Right lobe of liver (tissue), 6 donors: ENCODE results near the gene HOTAIR. TPM values are rescaled to one million over a fixed set of nuclear protein-coding genes. Genes with fewer than 3 reads are reported as not detected.

Source experiments
- ATAC-seq, 4 donors: fragments of 200-7000 bp; cut with Tn5 transposase; one replicate each; pipeline ENCODE4 v1.9.1; 2020; ENCODE audit warnings: mild to moderate bottlenecking in 4 of 4, moderate library complexity in 4 of 4
- DNase-seq, 3 donors: peaks; one replicate each; pipeline ENCODE4 v3.0.0-alpha.2; 2020
- H3K27ac ChIP-seq, 3 donors: fragments of 200-600 bp; one replicate each; pipeline ENCODE4 v1.8.0; 2022
- H3K27me3 ChIP-seq, 2 donors: fragments of 200-600 bp; one replicate each; pipeline ENCODE4 v1.8.0; 2022
- H3K36me3 ChIP-seq, 4 donors: fragments of 200-600 bp; sonication (generic) in 1 of 4; one replicate each; pipeline versions ENCODE4 v1.5.1 to v1.8.0; 2017 to 2022; ENCODE audit warnings: control low read depth in 1 of 4
- H3K4me1 ChIP-seq, 4 donors: fragments of 200-600 bp; sonication (generic) in 1 of 4; one replicate each; pipeline versions ENCODE4 v1.5.1 to v1.8.0; 2017 to 2022; ENCODE audit warnings: control low read depth in 1 of 4
- H3K4me3 ChIP-seq, 3 donors: fragments of 200-600 bp; one replicate each; pipeline ENCODE4 v1.8.0; 2022
- H3K9me3 ChIP-seq, 4 donors: fragments of 200-600 bp; sonication (generic) in 1 of 4; one replicate each; pipeline versions ENCODE4 v1.5.1 to v1.8.0; 2017 to 2022; ENCODE audit warnings: control low read depth in 1 of 4
- POLR2A ChIP-seq: fragments of 450-650 bp; IDR thresholded peaks from one replicate; pipeline ENCODE4 v1.6.1; 2017; ENCODE audit warnings: antibody characterized with exemption, mild to moderate bottlenecking
- WGBS: methylation state at CpG from one replicate; pipeline ENCODE4 v1.1.6; 2018; ENCODE audit warnings: low coverage, low lambda C conversion rate; ENCODE audit not compliant: insufficient coverage; ENCODE audit errors: missing lambda C conversion rate; 5-methylcytosine and 5-hydroxymethylcytosine counted together
- intact Hi-C, 2 donors: fragments of 100-400 bp; cut with DNase I; formaldehyde crosslinking; loops; one replicate each; pipeline versions ENCODE4 v1.11.2 to v1.14.1; 2022
- total RNA-seq, 6 experiments: library from RNA; depleted of rRNA in 2 of 6; stranded (reverse); fragments of >200 nt in 2 of 6; fragmentation: NEBNext Ultra II Directional in 3 of 6; extraction: Animal tissue kit (Norgen Biotek cat#: 25700) in 3 of 6; gene quantifications; one replicate each; pipeline versions ENCODE4 v1.1.0 to v1.2.4, GENCODE V29; 2016 to 2023
- TF ChIP-seq, protein P1 (sequence below), 4 donors: fragments of 200-600 bp in 3 of 4; fragments of 450-650 bp in 1 of 4; IDR thresholded peaks; one replicate each; pipeline versions ENCODE4 v1.5.1 to v1.8.0; 2016 to 2022; ENCODE audit warnings: antibody characterized with exemption in 4 of 4, mild to moderate bottlenecking in 2 of 4
- donor health status: DM: no; HTN: yes; CAD: no.
- donor health status: DM: no; HTN: no; CAD: no.
- donor health status: DM: no; HTN: no; CAD: no.
- donor health status: DM: no; HTN: yes; CAD: no.
- donor health status: DM: no; HTN: yes; CAD: no.

HOTAIR gene
- total RNA-seq, 6 experiments from 2014 or later: not detected

DNA sequence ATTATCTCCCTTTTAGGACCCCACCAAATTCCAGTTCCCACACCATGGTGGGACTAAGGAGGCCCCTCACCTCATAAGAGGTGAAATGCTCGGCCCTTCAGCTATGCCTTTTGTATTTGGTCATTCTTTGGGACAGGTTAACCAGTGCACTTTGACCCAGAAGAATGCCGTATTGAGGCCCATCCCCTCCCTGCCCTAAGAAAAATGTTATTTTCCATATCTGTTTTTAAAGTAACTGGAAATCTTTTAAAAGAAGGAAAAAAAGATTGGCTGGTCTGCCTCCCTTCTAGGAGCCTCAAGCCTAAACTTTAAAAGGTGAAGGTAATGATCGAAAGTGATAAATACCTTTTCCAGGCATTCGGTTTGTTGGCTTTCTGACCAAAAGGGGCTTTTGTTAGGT, 41.8 kb downstream of the HOTAIR start:
- DNase-seq (no peak), ATAC-seq (no peak)
- intact Hi-C loops: no loop called here
- no peaks in the 10 kb centered on the region for H3K36me3 ChIP-seq
- H3K9me3 ChIP-seq: no peaks in the 10 kb centered on the region
- no peak for TF ChIP-seq POLR2A
- TF ChIP-seq, protein P1, sequence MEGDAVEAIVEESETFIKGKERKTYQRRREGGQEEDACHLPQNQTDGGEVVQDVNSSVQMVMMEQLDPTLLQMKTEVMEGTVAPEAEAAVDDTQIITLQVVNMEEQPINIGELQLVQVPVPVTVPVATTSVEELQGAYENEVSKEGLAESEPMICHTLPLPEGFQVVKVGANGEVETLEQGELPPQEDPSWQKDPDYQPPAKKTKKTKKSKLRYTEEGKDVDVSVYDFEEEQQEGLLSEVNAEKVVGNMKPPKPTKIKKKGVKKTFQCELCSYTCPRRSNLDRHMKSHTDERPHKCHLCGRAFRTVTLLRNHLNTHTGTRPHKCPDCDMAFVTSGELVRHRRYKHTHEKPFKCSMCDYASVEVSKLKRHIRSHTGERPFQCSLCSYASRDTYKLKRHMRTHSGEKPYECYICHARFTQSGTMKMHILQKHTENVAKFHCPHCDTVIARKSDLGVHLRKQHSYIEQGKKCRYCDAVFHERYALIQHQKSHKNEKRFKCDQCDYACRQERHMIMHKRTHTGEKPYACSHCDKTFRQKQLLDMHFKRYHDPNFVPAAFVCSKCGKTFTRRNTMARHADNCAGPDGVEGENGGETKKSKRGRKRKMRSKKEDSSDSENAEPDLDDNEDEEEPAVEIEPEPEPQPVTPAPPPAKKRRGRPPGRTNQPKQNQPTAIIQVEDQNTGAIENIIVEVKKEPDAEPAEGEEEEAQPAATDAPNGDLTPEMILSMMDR (IDR thresholded peaks at IDR 0.05): no peak
- H3K27ac ChIP-seq: no peak overlapping the region
- H3K4me3 ChIP-seq: no peak overlapping the region
- no peaks in the 10 kb centered on the region for H3K4me1 ChIP-seq
- H3K27me3 ChIP-seq: peaks cover 6 to 34% of the 10 kb centered on the region in 2 donors
- 28% methylated on average over 4 of the region's 4 CpGs for WGBS

DNA sequence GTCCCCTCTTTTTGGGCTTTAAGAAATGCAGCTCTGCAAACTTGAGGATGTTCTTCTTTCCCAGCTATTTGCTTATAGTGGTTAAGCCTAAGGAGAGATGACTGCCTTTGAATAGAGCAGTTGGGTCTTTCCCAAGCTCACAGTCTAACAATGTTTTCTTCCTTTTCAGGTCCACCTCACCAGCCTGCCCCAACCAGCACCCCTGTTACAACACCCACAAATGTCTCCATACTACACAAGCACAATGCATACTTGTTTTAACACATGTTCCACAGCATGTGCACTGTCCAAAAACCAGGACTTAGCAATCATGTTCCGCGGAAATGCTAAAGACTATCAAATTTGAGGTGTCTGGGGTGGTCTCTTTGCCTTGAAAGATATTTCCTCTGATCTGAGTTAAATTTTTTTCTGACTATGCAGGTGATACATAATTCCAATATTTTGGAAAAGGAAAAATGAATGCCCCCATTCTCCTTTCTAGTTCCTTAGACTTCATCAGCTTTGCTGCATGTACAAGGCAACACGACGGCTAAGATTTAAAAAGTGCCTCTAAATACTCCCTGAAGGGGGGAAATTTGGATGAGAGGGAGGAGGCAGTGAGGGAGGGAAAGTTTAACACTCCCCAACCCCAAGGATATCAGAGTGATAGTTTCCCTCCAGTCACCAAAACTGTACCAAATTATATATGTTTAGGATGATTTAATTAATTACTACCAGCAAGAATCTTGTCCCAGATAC, 42.7 kb downstream of the HOTAIR start:
- Histone ChIP-seq H3K27me3 (peaks cover 0 to 25% of the 10 kb centered on the region in 2 donors), H3K36me3 (no peaks in the 10 kb centered on the region), H3K27ac (no peak overlapping the region), H3K9me3 (no peaks in the 10 kb centered on the region), H3K4me1 (no peaks in the 10 kb centered on the region), H3K4me3 (no peak overlapping the region)
- WGBS: 29% methylated on average over 4 of the region's 4 CpGs
- no peak for ATAC-seq
- intact Hi-C loops: no loop called here
- DNase-seq: no peak
- TF ChIP-seq POLR2A: no peak
- TF ChIP-seq, protein P1 (IDR thresholded peaks at IDR 0.05): no peak

DNA sequence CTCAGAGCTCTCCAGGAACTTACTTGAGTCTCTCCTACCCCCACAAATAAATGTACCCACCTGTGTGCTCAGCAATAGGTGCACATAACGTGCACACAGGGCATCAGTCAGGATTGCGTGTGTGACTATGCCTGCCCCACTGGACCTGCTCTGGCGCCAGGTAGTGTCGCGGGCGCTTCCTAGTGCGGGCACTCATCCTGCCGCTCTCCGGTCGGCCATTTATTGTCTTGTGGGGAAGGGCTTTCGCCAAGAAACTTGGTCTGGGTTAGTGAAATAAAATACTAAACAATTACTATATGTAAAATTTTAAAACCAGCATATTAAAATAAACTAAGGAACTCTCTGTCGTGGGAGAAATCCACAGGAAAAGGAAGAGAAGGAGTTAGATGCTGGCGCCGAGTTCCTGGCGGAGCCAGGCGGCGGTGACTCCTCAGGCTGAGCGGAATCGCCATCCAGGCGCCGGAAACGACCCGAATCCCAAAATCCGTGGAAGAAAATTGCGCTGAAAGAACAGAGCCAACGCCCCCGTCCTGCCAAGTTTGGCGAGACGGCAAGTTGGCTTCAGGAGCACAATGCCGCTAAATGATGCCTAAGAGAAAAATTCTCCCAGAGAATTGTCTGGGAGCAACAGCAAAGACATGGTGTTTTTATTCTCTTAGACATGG, 44.0 kb downstream of the HOTAIR start:
- no peak for DNase-seq
- H3K9me3 ChIP-seq: no peaks in the 10 kb centered on the region
- WGBS: 5% methylated on average over 30 of the region's 30 CpGs
- H3K4me1 ChIP-seq: no peaks in the 10 kb centered on the region
- ATAC-seq: no peak
- H3K4me3 ChIP-seq: no peak overlapping the region
- H3K27me3 ChIP-seq: peaks cover 0 to 23% of the 10 kb centered on the region in 2 donors
- no peaks in the 10 kb centered on the region for H3K36me3 ChIP-seq
- no peak overlapping the region for H3K27ac ChIP-seq
- intact Hi-C loops: no loop called here
- TF ChIP-seq POLR2A: no peak
- TF ChIP-seq, protein P1 (IDR thresholded peaks at IDR 0.05): no peak

DNA sequence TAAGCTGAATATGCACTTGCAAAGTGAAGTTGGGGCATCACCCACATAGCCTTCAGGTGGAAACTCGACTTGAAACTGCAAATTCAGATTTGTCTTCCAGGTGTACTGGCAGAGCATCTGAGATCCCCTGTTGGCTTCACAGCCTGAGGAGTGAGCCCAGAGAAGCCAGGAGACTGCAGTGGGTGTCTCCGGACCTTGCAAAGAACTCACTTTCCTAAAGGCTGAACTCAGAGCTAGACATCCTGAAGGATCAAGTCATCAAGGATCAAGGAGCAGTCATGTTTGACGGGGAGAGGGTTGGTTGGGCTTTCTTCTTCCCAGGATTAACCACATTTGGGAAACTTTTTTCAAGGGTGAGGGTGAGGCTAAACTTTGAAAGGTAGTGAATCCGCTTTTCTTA, 45.2 kb downstream of the HOTAIR start:
- peaks cover 0 to 28% of the 10 kb centered on the region in 2 donors for H3K27me3 ChIP-seq
- no peak for DNase-seq
- no peaks in the 10 kb centered on the region for H3K36me3 ChIP-seq
- H3K4me1 ChIP-seq: no peaks in the 10 kb centered on the region
- no peaks in the 10 kb centered on the region for H3K9me3 ChIP-seq
- TF ChIP-seq, protein P1 (IDR thresholded peaks at IDR 0.05): no peak
- no peak for TF ChIP-seq POLR2A
- WGBS: 4% methylated on average over 4 of the region's 4 CpGs
- H3K27ac ChIP-seq: no peak overlapping the region
- intact Hi-C loops: no loop called here
- H3K4me3 ChIP-seq: no peak overlapping the region
- no peak for ATAC-seq
